HG02884 (cell line): Measurements from ENCODE around the gene MAU2.

Source experiments
- ATAC-seq: cut with Tn5 transposase; IDR thresholded peaks from one replicate; pipeline ENCODE4 v1.9.1; 2021; ENCODE audit warnings: mild to moderate bottlenecking, moderate library complexity; ENCODE audit not compliant: unreplicated experiment

MAU2 gene

GRCh38 chr19:19305066-19305465 is 15.6 kb upstream of the MAU2 start:
- no peak for ATAC-seq

- ATAC-seq: no peak
Measured at GRCh38 chr19:19305696-19306095, 14.9 kb upstream of the MAU2 start.

GRCh38 chr19:19306191-19306590 is 14.4 kb upstream of the MAU2 start:
- no peak for ATAC-seq

- ATAC-seq: no peak
Measured at GRCh38 chr19:19308373-19308772, 12.3 kb upstream of the MAU2 start.

GRCh38 chr19:19315444-19315843 is 5.2 kb upstream of the MAU2 start:
- no peak for ATAC-seq

GRCh38 chr19:19316082-19316481 is 4.5 kb upstream of the MAU2 start:
- ATAC-seq: no peak

GRCh38 chr19:19319732-19320360 is 783 bp upstream of the MAU2 start:
- ATAC-seq: no peak

- no peak for ATAC-seq
Measured at GRCh38 chr19:19321141-19321577, 530 bp downstream of the MAU2 start.

- no peak for ATAC-seq
Measured at GRCh38 chr19:19324059-19324770, 3.6 kb downstream of the MAU2 start.

- ATAC-seq: no peak
Measured at GRCh38 chr19:19327672-19328071, 7.0 kb downstream of the MAU2 start.

GRCh38 chr19:19329126-19329525 is 8.5 kb downstream of the MAU2 start:
- no peak for ATAC-seq

- no peak for ATAC-seq
Measured at GRCh38 chr19:19334063-19334988, 13.7 kb downstream of the MAU2 start.

- ATAC-seq: no peak
Measured at GRCh38 chr19:19334989-19335344, 14.3 kb downstream of the MAU2 start.

- no peak for ATAC-seq
Measured at GRCh38 chr19:19335408-19336158, 15.0 kb downstream of the MAU2 start.

- ATAC-seq: no peak
Measured at GRCh38 chr19:19336597-19336996, 16.0 kb downstream of the MAU2 start.

GRCh38 chr19:19337120-19337519 is 16.5 kb downstream of the MAU2 start:
- no peak for ATAC-seq

- ATAC-seq: no peak
Measured at GRCh38 chr19:19338082-19338481, 17.5 kb downstream of the MAU2 start.

GRCh38 chr19:19341026-19341425 is 20.4 kb downstream of the MAU2 start:
- ATAC-seq: no peak

- ATAC-seq: no peak
Measured at GRCh38 chr19:19342086-19343015, 21.7 kb downstream of the MAU2 start.

- no peak for ATAC-seq
Measured at GRCh38 chr19:19343016-19343362, 22.4 kb downstream of the MAU2 start.
